ENCODE measurements around the gene SCYL2. TPM values are rescaled to one million over a fixed set of nuclear protein-coding genes. Genes with fewer than 3 reads are reported as not detected.

The SCYL2 gene
- polyA plus RNA-seq, 1 donor from 2014 or later = 101 TPM

- TF ChIP-seq TAF1 (IDR thresholded peaks at IDR 0.05; ENCODE audit: low read depth) = no peak
- Histone ChIP-seq H3K79me2 (replicated peaks; ENCODE audit: insufficient read depth, low read length) (no peaks in the 10 kb centered on the region), H3K36me3 (ENCODE audit: insufficient read depth, low read length) (no peaks in the 10 kb centered on the region), H3K27ac (ENCODE audit: low read length) (no peak overlapping the region), H3K27me3 (ENCODE audit: insufficient read depth, low read depth, low read length) (peaks cover 1% of the 10 kb centered on the region), H3K9ac (ENCODE audit: low read length) (no peak overlapping the region), H4K20me1 (ENCODE audit: insufficient read depth) (no peaks in the 10 kb centered on the region), H3K9me3 (ENCODE audit: low read length) (peaks cover under 1% of the 10 kb centered on the region), H3K4me2 (ENCODE audit: low read length) (no peak overlapping the region), H2AFZ (ENCODE audit: low read depth, low read length) (no peak overlapping the region), H3F3A (ENCODE audit: insufficient read depth, low read length, poor library complexity, severe bottlenecking) (no peaks in the 10 kb centered on the region), H3K4me3 (ENCODE audit: low read length) (no peak overlapping the region), H3K9me2 (ENCODE audit: insufficient read depth, low read length) (no peaks in the 10 kb centered on the region)
These were observed 97.3 kb downstream of the SCYL2 start for GRCh38 chr12:100364324-100364723.

GRCh38 chr12:100365411-100365810 lies 98.4 kb downstream of the SCYL2 start:
- TF ChIP-seq SMC3 (conservative IDR thresholded peaks at IDR 0.05; ENCODE audit: poor library complexity) (no peak), POLR2AphosphoS5 (IDR thresholded peaks at IDR 0.05) (no peak), CTCF (IDR thresholded peaks at IDR 0.05; ENCODE audit: poor library complexity, severe bottlenecking) (no peak), MXI1 (conservative IDR thresholded peaks at IDR 0.05; ENCODE audit: poor library complexity, severe bottlenecking) (no peak), REST (IDR thresholded peaks at IDR 0.05; ENCODE audit: borderline replicate concordance) (no peak), EP300 (conservative IDR thresholded peaks at IDR 0.05; ENCODE audit: poor library complexity, severe bottlenecking) (no peak), RAD21 (conservative IDR thresholded peaks at IDR 0.05) (no peak), EZH2 (IDR thresholded peaks at IDR 0.05; ENCODE audit: borderline replicate concordance, insufficient read depth, low read length, poor library complexity, severe bottlenecking) (no peak), TAF1 (IDR thresholded peaks at IDR 0.05; ENCODE audit: low read depth) (no peak)
- no peak overlapping the region for H3K27ac ChIP-seq (ENCODE audit: low read length)
- no peaks in the 10 kb centered on the region for H3F3A ChIP-seq (ENCODE audit: insufficient read depth, low read length, poor library complexity, severe bottlenecking)

GRCh38 chr12:100368066-100368465 lies 101.1 kb downstream of the SCYL2 start:
- Histone ChIP-seq H2AFZ (ENCODE audit: low read depth, low read length) (no peak overlapping the region), H3K9me3 (ENCODE audit: low read length) (peaks cover 4% of the 10 kb centered on the region), H3K4me3 (ENCODE audit: low read length) (no peak overlapping the region), H3K36me3 (ENCODE audit: insufficient read depth, low read length) (no peaks in the 10 kb centered on the region), H3K9me2 (ENCODE audit: insufficient read depth, low read length) (no peaks in the 10 kb centered on the region), H3K79me2 (replicated peaks; ENCODE audit: insufficient read depth, low read length) (no peaks in the 10 kb centered on the region), H4K20me1 (ENCODE audit: insufficient read depth) (no peaks in the 10 kb centered on the region), H3K27ac (ENCODE audit: low read length) (no peak overlapping the region), H3K27me3 (ENCODE audit: insufficient read depth, low read depth, low read length) (peaks cover 24% of the 10 kb centered on the region), H3K9ac (ENCODE audit: low read length) (no peak overlapping the region), H3F3A (ENCODE audit: insufficient read depth, low read length, poor library complexity, severe bottlenecking) (no peaks in the 10 kb centered on the region), H3K4me2 (ENCODE audit: low read length) (no peak overlapping the region)
- TF ChIP-seq TAF1 (IDR thresholded peaks at IDR 0.05; ENCODE audit: low read depth) (no peak), CTCF (IDR thresholded peaks at IDR 0.05; ENCODE audit: poor library complexity, severe bottlenecking) (no peak), POLR2AphosphoS5 (IDR thresholded peaks at IDR 0.05) (no peak), REST (IDR thresholded peaks at IDR 0.05; ENCODE audit: borderline replicate concordance) (no peak), SMC3 (conservative IDR thresholded peaks at IDR 0.05; ENCODE audit: poor library complexity) (no peak), EP300 (conservative IDR thresholded peaks at IDR 0.05; ENCODE audit: poor library complexity, severe bottlenecking) (no peak), RAD21 (conservative IDR thresholded peaks at IDR 0.05) (no peak), MXI1 (conservative IDR thresholded peaks at IDR 0.05; ENCODE audit: poor library complexity, severe bottlenecking) (no peak), EZH2 (IDR thresholded peaks at IDR 0.05; ENCODE audit: borderline replicate concordance, insufficient read depth, low read length, poor library complexity, severe bottlenecking) (no peak)

More at GRCh38 chr12:100365411-100365810, 98.4 kb downstream of the SCYL2 start:
- Histone ChIP-seq H2AFZ (ENCODE audit: low read depth, low read length) (no peak overlapping the region), H3K4me2 (ENCODE audit: low read length) (no peak overlapping the region), H3K36me3 (ENCODE audit: insufficient read depth, low read length) (no peaks in the 10 kb centered on the region), H3K9me3 (ENCODE audit: low read length) (peaks cover 4% of the 10 kb centered on the region), H3K79me2 (replicated peaks; ENCODE audit: insufficient read depth, low read length) (no peaks in the 10 kb centered on the region), H3K9me2 (ENCODE audit: insufficient read depth, low read length) (no peaks in the 10 kb centered on the region), H4K20me1 (ENCODE audit: insufficient read depth) (no peaks in the 10 kb centered on the region), H3K27me3 (ENCODE audit: insufficient read depth, low read depth, low read length) (peaks cover 5% of the 10 kb centered on the region), H3K4me3 (ENCODE audit: low read length) (no peak overlapping the region), H3K9ac (ENCODE audit: low read length) (no peak overlapping the region)
